HL-60/S4 treated with retinoic acid at 250 ng/mL for 4 days and 3 days (cell line): ENCODE data around the gene ANKRD65.
"Not testable (repeated sequence)": the region's sequence is repeated elsewhere in the genome, so short reads cannot be mapped to it uniquely, and the experiment has no call there.

ENCODE experiments used
- in situ Hi-C: fragments of 300-500 bp; cut with MboI; formaldehyde crosslinking; loops from 2 replicates; pipeline ENCODE4 v1.7.0; 2022; ENCODE audit warnings: low sequenced_read_pairs

Gene ANKRD65

DNA sequence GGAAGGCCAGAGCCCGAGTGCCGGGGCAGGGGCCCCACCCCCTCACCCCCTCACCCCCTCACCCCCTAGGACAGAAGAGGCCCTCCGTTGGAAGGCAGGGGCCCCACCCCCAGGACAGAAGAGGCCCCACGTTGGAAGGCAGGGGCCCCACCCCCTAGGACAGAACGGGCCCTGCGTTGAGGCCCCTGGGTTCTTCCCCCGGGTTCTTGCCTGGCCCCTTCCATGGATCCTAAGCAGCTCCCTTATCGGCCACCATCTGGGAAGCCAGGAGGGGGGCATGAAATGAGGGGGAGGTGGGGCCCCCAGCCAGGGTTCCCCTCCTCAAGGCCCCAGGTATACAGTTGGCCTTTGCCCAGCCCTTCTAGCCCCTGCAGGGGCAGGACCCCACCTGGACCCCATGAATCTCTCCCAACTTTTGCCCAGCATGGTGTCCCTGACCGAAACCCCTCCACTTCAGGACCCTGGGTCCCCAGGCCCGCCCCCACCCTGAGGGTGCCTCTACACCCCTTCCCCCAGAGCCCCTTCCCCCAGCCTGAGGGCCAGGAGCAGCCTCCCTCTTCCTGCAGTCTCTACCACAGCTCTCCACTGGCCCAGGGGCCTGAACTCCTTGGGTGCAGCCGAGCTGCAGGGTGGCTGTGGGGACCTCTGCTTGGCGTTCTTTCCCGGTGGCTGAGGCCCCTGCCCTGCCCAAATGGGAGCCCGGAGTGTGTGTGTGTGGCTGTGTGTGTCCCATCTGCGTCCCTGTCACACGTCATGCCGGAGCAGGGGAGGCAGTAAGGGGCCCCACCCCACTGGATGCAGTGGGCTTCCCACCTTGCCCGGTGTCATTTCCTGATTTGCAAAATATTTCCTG, 10.1 kb upstream of the ANKRD65 start:
- in situ Hi-C loops = no loop called here

GRCh38 chr1:1430114-1430982, 9.3 kb upstream of the ANKRD65 start:
- in situ Hi-C loops = no loop called here

GRCh38 chr1:1429671-1430073, 8.6 kb upstream of the ANKRD65 start:
- in situ Hi-C loops = no loop called here

DNA sequence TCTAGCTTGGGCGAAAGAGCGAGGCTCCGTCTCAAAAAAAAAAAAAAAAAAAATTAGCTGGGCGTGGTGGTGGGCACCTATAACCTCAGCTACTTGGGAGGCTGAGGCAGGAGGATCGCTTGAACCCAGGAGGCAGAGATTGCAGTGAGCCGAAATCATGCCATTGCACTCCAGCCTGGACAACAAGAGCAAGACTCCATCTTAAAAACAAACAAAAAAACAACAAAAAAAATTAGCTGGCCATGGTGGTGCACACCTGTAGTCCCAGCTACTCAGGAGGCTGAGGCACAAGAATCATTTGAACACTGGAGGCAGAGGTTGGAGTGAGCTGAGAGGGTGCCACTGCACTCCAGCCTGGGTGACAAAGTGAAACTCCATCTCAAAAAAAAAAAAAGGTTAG, 7.9 kb upstream of the ANKRD65 start:
- in situ Hi-C loops = not testable (repeated sequence)

- in situ Hi-C loops = no loop called here
These were observed 7.1 kb upstream of the ANKRD65 start for GRCh38 chr1:1428174-1428573.

GRCh38 chr1:1427820-1428148, 6.7 kb upstream of the ANKRD65 start:
- in situ Hi-C loops = no loop called here

DNA sequence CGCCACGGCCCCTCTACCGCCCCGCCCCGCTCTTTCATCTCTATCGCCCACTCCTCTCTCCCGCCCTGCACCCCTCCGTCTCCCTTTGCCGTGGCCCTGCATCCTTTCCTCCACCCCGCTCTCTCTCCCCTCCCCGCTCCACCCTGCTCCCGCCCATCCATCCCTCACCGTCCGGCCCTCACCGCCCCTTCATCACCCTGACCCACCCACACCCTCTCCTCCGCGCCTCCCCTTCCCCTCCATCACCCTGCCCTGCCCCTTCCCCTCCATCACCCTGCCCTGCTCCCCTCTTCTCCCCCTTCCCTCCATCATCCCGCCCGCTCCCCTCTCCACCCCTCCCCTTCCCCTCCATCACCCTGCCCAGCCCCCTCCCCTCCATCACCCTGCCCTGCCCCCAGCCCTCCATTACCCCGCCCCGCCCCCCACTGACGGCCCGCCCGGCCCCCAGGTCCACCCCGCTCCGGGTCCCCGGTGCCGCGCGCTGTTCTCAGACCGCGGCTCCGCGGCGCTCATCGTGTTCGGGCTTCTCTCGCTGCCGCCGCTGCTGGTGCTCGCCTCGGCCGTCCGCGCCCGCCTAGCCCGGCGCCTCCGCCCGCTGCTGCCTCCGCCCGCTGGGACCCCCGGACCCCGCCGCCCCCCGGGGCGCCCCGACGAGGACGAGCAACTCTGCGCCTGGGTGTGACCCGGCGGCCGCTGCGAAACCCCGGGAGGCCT, 6.2 kb upstream of the ANKRD65 start:
- in situ Hi-C loops = no loop called here

GRCh38 chr1:1426496-1427105, 5.5 kb upstream of the ANKRD65 start:
- in situ Hi-C loops = no loop called here

- in situ Hi-C loops = no loop called here
These were observed 4.8 kb upstream of the ANKRD65 start for GRCh38 chr1:1425753-1426495.

- in situ Hi-C loops = no loop called here
These were observed 4.3 kb upstream of the ANKRD65 start for GRCh38 chr1:1425426-1425752.

- in situ Hi-C loops = no loop called here
These were observed 3.6 kb upstream of the ANKRD65 start for GRCh38 chr1:1424707-1425106.

- in situ Hi-C loops = no loop called here
These were observed 2.1 kb upstream of the ANKRD65 start for GRCh38 chr1:1423245-1423597.

DNA sequence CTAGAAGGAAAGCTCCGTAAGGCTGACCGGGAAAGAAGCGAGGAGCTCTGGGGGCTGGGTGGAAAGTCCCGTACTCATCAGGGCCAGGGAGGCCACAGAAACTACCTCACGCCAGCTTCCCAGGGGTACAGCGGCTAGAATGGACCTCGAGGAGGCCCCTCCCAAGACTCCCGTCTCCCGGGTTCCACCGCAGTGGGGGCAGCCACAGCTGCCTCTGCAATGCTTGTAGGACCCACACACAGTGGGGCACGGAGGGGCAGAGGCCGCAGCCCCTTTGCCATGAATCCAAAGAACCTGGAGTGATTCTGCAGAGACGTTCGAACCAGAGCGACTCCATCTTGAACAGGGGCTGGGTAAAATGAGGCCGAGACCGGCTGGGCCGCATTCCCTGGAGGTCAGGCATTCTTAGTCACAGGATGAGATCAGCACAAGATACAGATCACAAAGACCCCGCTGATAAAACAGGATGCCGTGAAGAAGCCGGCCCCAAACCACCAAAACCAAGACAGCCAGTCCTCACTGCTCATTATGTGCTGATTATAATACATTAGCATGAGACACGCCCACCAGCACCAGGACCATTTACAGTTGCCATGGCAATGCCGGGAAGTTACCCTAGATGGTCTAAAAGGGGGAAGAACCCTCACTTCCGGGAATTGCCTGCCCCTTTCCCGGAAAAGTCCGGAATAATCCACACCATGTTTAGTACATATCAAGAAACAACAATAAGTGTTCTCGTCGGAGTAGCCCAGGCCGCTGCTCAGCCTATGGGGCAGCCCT, 1.6 kb upstream of the ANKRD65 start:
- in situ Hi-C loops = no loop called here

- in situ Hi-C loops = no loop called here
These were observed 910 bp upstream of the ANKRD65 start for GRCh38 chr1:1421907-1422464.

DNA sequence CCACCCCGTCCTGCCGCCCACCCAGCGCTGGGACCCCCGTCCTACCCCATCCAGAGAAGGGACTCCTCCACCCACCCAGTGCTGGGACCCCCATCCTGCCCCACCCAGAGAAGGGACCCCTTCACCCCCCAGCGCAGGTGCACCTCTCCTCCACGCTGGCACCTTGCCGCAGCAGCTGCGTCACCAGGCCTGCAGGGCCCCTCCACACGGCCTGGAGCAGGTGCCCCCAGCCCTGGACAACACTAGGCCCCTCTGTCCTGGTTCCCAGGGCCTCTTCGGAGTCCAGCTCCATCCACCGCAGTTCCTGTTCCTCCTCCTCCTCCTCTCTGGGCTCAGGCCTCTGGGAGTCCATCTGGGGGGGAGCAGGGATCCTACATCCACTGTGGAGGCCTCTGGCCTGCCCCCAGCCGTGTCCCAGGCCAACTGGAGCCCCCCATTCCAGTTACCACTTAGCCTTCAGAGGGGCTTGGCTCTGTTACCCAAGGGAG, 378 bp downstream of the ANKRD65 start:
- in situ Hi-C loops = no loop called here

DNA sequence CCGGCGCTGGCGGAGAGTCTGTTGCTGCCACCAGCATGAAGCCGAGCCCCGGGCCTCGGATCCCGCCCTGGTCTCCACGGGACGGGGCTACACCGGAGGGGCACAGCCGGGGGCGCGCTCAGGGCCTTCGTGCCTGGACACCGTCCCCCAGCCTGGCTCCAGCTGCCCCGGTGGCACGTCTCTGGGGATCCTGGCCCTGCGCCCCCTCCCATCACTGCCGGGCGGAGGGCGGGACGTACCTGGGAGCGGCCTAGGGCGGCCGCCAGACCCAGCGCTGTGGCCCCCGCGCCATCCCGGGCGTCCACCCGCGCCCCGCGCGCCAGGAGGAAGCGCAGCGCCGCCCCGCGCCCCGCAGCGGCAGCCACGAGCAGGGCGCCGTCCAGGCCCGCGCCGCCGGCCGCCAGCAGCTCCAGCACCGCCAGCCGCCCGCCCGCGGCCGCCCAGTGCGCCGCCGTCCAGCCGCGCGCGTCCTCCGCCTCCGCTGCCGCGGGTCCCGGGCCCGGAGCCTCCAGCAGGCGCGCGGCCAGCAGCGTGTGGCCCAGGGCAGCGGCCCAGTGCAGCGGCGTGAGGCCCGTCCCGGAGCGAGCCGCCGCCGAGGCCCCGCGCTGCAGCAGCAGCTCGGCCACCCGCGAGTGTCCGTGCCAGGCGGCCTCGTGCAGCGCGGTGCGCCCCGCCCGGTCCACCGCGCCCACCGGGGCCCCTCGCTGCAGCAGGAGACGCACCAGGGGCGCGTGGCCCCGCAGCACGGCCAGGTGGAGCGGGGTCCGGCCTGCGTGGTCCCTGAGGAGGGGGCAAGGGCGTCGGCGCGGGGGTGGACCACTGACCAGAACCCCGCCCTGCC, 1.0 kb downstream of the ANKRD65 start:
- in situ Hi-C loops = no loop called here

DNA sequence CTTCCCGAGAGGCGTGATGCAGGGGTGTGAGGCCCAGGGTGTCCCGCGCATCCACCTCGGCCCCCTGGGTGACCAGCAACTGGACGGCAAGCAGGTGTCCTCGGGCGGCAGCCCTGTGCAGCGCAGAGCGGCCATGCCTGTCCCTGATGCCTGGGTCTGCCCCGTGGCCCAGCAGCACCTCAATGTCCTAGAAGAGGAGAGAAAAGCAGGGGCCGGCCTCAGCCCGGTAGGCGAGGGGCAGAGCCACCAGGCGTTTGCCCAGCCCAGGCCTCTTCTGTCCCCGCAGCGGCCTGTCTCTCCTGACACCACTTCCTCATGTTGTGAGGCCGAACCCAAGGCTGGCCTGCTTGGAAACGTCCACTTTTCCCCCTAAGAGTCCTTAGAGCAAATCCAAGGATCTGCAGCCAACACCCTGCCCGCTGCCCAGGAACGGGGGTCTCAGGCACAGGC, 1.7 kb downstream of the ANKRD65 start:
- in situ Hi-C loops = no loop called here
